HepG2 (cell line): ENCODE results near the gene TMEM198. TPM values are rescaled to one million over a fixed set of nuclear protein-coding genes. Genes with fewer than 3 reads are reported as not detected.

ENCODE experiments used
- AGO2 ChIP-seq: fragments of 200-400 bp; formaldehyde crosslinking; optimal IDR thresholded peaks from 2 replicates; pipeline ENCODE3; 2017; ENCODE audit warnings: mild to moderate bottlenecking, low read depth, low read length, moderate library complexity
- HOXA5 ChIP-seq: sonication (generic); formaldehyde crosslinking; IDR thresholded peaks from 2 replicates; pipeline ENCODE4 v1.4.0; 2020; ENCODE audit warnings: missing genetic modification reagents
- IKZF4 ChIP-seq: sonication (generic); formaldehyde crosslinking; IDR thresholded peaks from 2 replicates; pipeline ENCODE4 v1.5.1; 2020; ENCODE audit warnings: borderline replicate concordance, mild to moderate bottlenecking, low read depth, missing genetic modification reagents; ENCODE audit errors: not compliant biosample characterization
- IRF9 ChIP-seq: sonication (generic); formaldehyde crosslinking; IDR thresholded peaks from 2 replicates; pipeline ENCODE4 v1.8.0; 2022; ENCODE audit warnings: missing genetic modification reagents, mild to moderate bottlenecking, borderline replicate concordance
- KDM3A ChIP-seq: IDR thresholded peaks from 2 replicates; pipeline ENCODE4 v1.6.1; 2018; ENCODE audit warnings: low read depth, missing compliant biosample characterization
- LCORL ChIP-seq, 2 experiments: fragments of 450-650 bp in 1 of 2; sonication (generic) in 1 of 2; formaldehyde crosslinking in 1 of 2; IDR thresholded peaks; 2 replicates each; pipeline versions ENCODE4 v1.5.0 to v1.6.1; 2017 to 2020; ENCODE audit warnings: antibody characterized with exemption in 1 of 2, missing genetic modification reagents in 1 of 2
- RARA ChIP-seq: IDR thresholded peaks from 2 replicates; pipeline ENCODE4 v1.6.1; 2016; ENCODE audit warnings: missing genetic modification reagents, missing compliant biosample characterization
- REST ChIP-seq, 2 experiments: IDR thresholded peaks; 2 replicates each; pipeline ENCODE4 v1.6.1; 2011 to 2012; ENCODE audit warnings: low read length in 2 of 2, borderline replicate concordance in 1 of 2, low read depth in 1 of 2, mild to moderate bottlenecking in 1 of 2, moderate library complexity in 1 of 2
- TFAP4 ChIP-seq: sonication (generic); IDR thresholded peaks from 2 replicates; pipeline ENCODE4 v1.6.1; 2016; ENCODE audit warnings: low read depth, borderline replicate concordance
- YEATS2 ChIP-seq: sonication (generic); formaldehyde crosslinking; IDR thresholded peaks from 2 replicates; pipeline ENCODE4 v1.4.0; 2020; ENCODE audit warnings: missing genetic modification reagents, borderline replicate concordance
- ZKSCAN1 ChIP-seq: fragments of 150-350 bp; IDR thresholded peaks from 2 replicates; pipeline ENCODE4 v1.6.1; 2014; ENCODE audit warnings: low read length
- ZNF256 ChIP-seq: sonication (generic); formaldehyde crosslinking; conservative IDR thresholded peaks from 2 replicates; pipeline ENCODE4 v1.4.0; 2020; ENCODE audit warnings: missing genetic modification reagents
- ZNF30 ChIP-seq: sonication (generic); formaldehyde crosslinking; IDR thresholded peaks from 2 replicates; pipeline ENCODE4 v1.5.0; 2020; ENCODE audit warnings: mild to moderate bottlenecking, missing genetic modification reagents
- ZNF451 ChIP-seq: sonication (generic); formaldehyde crosslinking; IDR thresholded peaks from 2 replicates; pipeline ENCODE4 v1.5.0; 2020; ENCODE audit warnings: mild to moderate bottlenecking, missing genetic modification reagents
- ZNF678 ChIP-seq: sonication (generic); formaldehyde crosslinking; IDR thresholded peaks from 2 replicates; pipeline ENCODE4 v1.4.0; 2020; ENCODE audit warnings: mild to moderate bottlenecking, missing genetic modification reagents
- polyA plus RNA-seq, 8 experiments: library from polyadenylated mRNA; depleted of rRNA in 3 of 8; stranded (reverse) in 7 of 8; unstranded in 1 of 8; fragments of >200 nt; fragmentation: Illumina TruSeq in 4 of 8; extraction: Trizol in 4 of 8; gene quantifications; 2 replicates each; pipeline versions ENCODE4 v1.2.1 to v1.2.3, GENCODE V29; 2011 to 2016; ENCODE audit warnings: low read depth in 4 of 8, missing spikeins in 1 of 8, mixed read lengths in 1 of 8; ENCODE audit not compliant: insufficient read depth in 1 of 8
- total RNA-seq, 5 experiments: library from RNA; depleted of rRNA; stranded (reverse); fragments of >200 nt; fragmentation: Illumina TruSeq; extraction: Trizol; gene quantifications; 2 replicates each; pipeline ENCODE4 v1.2.3, GENCODE V29; 2016; ENCODE audit warnings: low read depth in 1 of 5
- TF ChIP-seq, protein P1 (sequence below): sonication (generic); formaldehyde crosslinking; IDR thresholded peaks from 2 replicates; pipeline ENCODE4 v1.4.0; 2020; ENCODE audit warnings: missing genetic modification reagents
- TF ChIP-seq, protein P2 (sequence below): sonication (generic); formaldehyde crosslinking; IDR thresholded peaks from 2 replicates; pipeline ENCODE4 v1.5.0; 2020; ENCODE audit warnings: missing genetic modification reagents

TMEM198 gene
- total and polyA plus RNA-seq, 2 of the 13 experiments (the other 11 are each of a cell fraction or from before 2014, with no cell fraction given) = 17.3 to 23.5 TPM

GRCh38 chr2:219545943-219546352 lies 2.1 kb downstream of the TMEM198 start (continued):
- no peak for TF ChIP-seq AGO2
- peak; percentile 57 for TF ChIP-seq HOXA5 (CRISPR knock-in tag)
- peak; percentile 76; the same call in 1 of the 2 replicates for TF ChIP-seq YEATS2 (CRISPR knock-in tag)
- TF ChIP-seq, protein P1, sequence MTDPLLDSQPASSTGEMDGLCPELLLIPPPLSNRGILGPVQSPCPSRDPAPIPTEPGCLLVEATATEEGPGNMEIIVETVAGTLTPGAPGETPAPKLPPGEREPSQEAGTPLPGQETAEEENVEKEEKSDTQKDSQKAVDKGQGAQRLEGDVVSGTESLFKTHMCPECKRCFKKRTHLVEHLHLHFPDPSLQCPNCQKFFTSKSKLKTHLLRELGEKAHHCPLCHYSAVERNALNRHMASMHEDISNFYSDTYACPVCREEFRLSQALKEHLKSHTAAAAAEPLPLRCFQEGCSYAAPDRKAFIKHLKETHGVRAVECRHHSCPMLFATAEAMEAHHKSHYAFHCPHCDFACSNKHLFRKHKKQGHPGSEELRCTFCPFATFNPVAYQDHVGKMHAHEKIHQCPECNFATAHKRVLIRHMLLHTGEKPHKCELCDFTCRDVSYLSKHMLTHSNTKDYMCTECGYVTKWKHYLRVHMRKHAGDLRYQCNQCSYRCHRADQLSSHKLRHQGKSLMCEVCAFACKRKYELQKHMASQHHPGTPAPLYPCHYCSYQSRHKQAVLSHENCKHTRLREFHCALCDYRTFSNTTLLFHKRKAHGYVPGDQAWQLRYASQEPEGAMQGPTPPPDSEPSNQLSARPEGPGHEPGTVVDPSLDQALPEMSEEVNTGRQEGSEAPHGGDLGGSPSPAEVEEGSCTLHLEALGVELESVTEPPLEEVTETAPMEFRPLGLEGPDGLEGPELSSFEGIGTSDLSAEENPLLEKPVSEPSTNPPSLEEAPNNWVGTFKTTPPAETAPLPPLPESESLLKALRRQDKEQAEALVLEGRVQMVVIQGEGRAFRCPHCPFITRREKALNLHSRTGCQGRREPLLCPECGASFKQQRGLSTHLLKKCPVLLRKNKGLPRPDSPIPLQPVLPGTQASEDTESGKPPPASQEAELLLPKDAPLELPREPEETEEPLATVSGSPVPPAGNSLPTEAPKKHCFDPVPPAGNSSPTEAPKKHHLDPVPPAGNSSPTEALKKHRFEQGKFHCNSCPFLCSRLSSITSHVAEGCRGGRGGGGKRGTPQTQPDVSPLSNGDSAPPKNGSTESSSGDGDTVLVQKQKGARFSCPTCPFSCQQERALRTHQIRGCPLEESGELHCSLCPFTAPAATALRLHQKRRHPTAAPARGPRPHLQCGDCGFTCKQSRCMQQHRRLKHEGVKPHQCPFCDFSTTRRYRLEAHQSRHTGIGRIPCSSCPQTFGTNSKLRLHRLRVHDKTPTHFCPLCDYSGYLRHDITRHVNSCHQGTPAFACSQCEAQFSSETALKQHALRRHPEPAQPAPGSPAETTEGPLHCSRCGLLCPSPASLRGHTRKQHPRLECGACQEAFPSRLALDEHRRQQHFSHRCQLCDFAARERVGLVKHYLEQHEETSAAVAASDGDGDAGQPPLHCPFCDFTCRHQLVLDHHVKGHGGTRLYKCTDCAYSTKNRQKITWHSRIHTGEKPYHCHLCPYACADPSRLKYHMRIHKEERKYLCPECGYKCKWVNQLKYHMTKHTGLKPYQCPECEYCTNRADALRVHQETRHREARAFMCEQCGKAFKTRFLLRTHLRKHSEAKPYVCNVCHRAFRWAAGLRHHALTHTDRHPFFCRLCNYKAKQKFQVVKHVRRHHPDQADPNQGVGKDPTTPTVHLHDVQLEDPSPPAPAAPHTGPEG = no peak
- peak in 1 of 2 experiments; percentile 69; a peak in 2 of 4 replicates for TF ChIP-seq REST (IDR thresholded peaks at IDR 0.05; ENCODE audit: borderline replicate concordance in 1 of 2, low read depth in 1 of 2, low read length in 2 of 2)
- TF ChIP-seq TFAP4 = 0 out of 2 replicates have a peak, but pooled peaks have one; percentile 18
- no peak for TF ChIP-seq ZKSCAN1
- TF ChIP-seq IKZF4 = no peak
- TF ChIP-seq RARA (CRISPR knock-in tag) = peak; percentile 78
- TF ChIP-seq ZNF256 (CRISPR knock-in tag) = no peak
- TF ChIP-seq ZNF451 (CRISPR knock-in tag) = no peak
- TF ChIP-seq IRF9 = 0 out of 2 replicates have a peak, but pooled peaks have one; percentile 38
- TF ChIP-seq ZNF30 = no peak
- TF ChIP-seq ZNF678 (CRISPR knock-in tag) = no peak
- TF ChIP-seq LCORL (IDR thresholded peaks at IDR 0.05) = peak; percentile 16; the same call in 1 of the 2 replicates
- TF ChIP-seq LCORL (CRISPR knock-in tag; IDR thresholded peaks at IDR 0.05) = peak; percentile 72; the same call in 1 of the 2 replicates
- TF ChIP-seq, protein P2, sequence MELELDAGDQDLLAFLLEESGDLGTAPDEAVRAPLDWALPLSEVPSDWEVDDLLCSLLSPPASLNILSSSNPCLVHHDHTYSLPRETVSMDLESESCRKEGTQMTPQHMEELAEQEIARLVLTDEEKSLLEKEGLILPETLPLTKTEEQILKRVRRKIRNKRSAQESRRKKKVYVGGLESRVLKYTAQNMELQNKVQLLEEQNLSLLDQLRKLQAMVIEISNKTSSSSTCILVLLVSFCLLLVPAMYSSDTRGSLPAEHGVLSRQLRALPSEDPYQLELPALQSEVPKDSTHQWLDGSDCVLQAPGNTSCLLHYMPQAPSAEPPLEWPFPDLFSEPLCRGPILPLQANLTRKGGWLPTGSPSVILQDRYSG = no peak
- 0 out of 2 replicates have a peak, but pooled peaks have one; percentile 23 for TF ChIP-seq KDM3A (CRISPR knock-in tag)
